ENCODE results near the gene DCUN1D3. TPM values are rescaled to one million over a fixed set of nuclear protein-coding genes. Genes with fewer than 3 reads are reported as not detected.
"Not testable (repeated sequence)": the region's sequence is repeated elsewhere in the genome, so short reads cannot be mapped to it uniquely, and the experiment has no call there.

DCUN1D3 gene
- total and polyA plus RNA-seq, 7 donors: 2.2 to 19.6 (median 8.6) TPM

GRCh38 chr16:20930365-20930690, 30.2 kb upstream of the DCUN1D3 start:
- H3K27me3 ChIP-seq (ENCODE audit: insufficient read depth in 3 of 3, low read length in 2 of 3): no peaks in the 10 kb centered on the region
- peaks cover 10% of the 10 kb centered on the region for H3K4me1 ChIP-seq
- intact Hi-C loops (cut with DNase I): no loop called here
- H3K9me3 ChIP-seq: no peaks in the 10 kb centered on the region
- H3K36me3 ChIP-seq (ENCODE audit: insufficient read depth in 1 of 2, low read depth in 1 of 2): peaks cover 0 to 6% of the 10 kb centered on the region in 2 donors
- H3K27ac ChIP-seq: no peak overlapping the region
- peak in 1 of 4 donors; percentile 8 for ATAC-seq
- no peak for TF ChIP-seq CTCF (IDR thresholded peaks at IDR 0.05)
- WGBS, 3 donors: 76 to 92% (median 79%) methylated on average over 1 of the region's 1 CpG
- no peak overlapping the region for H3K4me3 ChIP-seq
- no peak for DNase-seq

- DNase-seq (peak in 1 of 2 donors; percentile 24), ATAC-seq (peak; percentile 67 to 92 (median 87))
- Histone ChIP-seq H3K4me1 (peaks cover 10% of the 10 kb centered on the region), H3K36me3 (ENCODE audit: insufficient read depth in 1 of 2, low read depth in 1 of 2) (peaks cover 0 to 11% of the 10 kb centered on the region in 2 donors), H3K27ac (peak overlapping the region; percentile 50)
- intact Hi-C loops (cut with DNase I); H3K27me3 ChIP-seq (ENCODE audit: insufficient read depth in 3 of 3, low read length in 2 of 3); H3K4me3 ChIP-seq; H3K9me3 ChIP-seq: not testable (repeated sequence)
- WGBS, 3 donors: 48 to 61% (median 56%) methylated on average over 10 of the region's 10 CpGs
Measured at GRCh38 chr16:20929676-20930364, 29.7 kb upstream of the DCUN1D3 start.

GRCh38 chr16:20928774-20929411, 28.7 kb upstream of the DCUN1D3 start:
- no peak for TF ChIP-seq CTCF (IDR thresholded peaks at IDR 0.05)
- H3K27ac ChIP-seq: no peak overlapping the region
- peaks cover 0 to 20% of the 10 kb centered on the region in 2 donors for H3K36me3 ChIP-seq (ENCODE audit: insufficient read depth in 1 of 2, low read depth in 1 of 2)
- no peak overlapping the region for H3K4me3 ChIP-seq
- DNase-seq (no peak), ATAC-seq (no peak)
- H3K9me3 ChIP-seq: no peaks in the 10 kb centered on the region
- peaks cover 10% of the 10 kb centered on the region for H3K4me1 ChIP-seq
- no peaks in the 10 kb centered on the region for H3K27me3 ChIP-seq (ENCODE audit: insufficient read depth in 3 of 3, low read length in 2 of 3)
- 73 to 84% (median 81%) methylated on average over 4 to 5 of the region's 5 CpGs for WGBS, 3 donors
- intact Hi-C loops (cut with DNase I): no loop called here

GRCh38 chr16:20925751-20926150, 25.6 kb upstream of the DCUN1D3 start:
- ATAC-seq: no peak
- H3K36me3 ChIP-seq (ENCODE audit: insufficient read depth in 1 of 2, low read depth in 1 of 2): peaks cover 0 to 30% of the 10 kb centered on the region in 2 donors
- no peaks in the 10 kb centered on the region for H3K9me3 ChIP-seq
- DNase-seq: no peak
- peaks cover 10% of the 10 kb centered on the region for H3K4me1 ChIP-seq
- no peak overlapping the region for H3K4me3 ChIP-seq
- no peaks in the 10 kb centered on the region for H3K27me3 ChIP-seq (ENCODE audit: insufficient read depth in 3 of 3, low read length in 2 of 3)
- H3K27ac ChIP-seq: no peak overlapping the region
- 73 to 77% (median 77%) methylated on average over 1 of the region's 1 CpG for WGBS, 3 donors
- intact Hi-C loops (cut with DNase I): no loop called here
- no peak for TF ChIP-seq CTCF (IDR thresholded peaks at IDR 0.05)

- ATAC-seq: no peak
- WGBS, 3 donors: 86 to 96% (median 94%) methylated on average over 3 of the region's 3 CpGs
Measured at GRCh38 chr16:20923876-20924275, 23.7 kb upstream of the DCUN1D3 start.

More at GRCh38 chr16:20923876-20924275, 23.7 kb upstream of the DCUN1D3 start:
- H3K4me3 ChIP-seq: no peak overlapping the region
- peaks cover 3% of the 10 kb centered on the region for H3K4me1 ChIP-seq
- intact Hi-C loops (cut with DNase I): no loop called here
- no peak overlapping the region for H3K27ac ChIP-seq
- H3K9me3 ChIP-seq: no peaks in the 10 kb centered on the region
- H3K27me3 ChIP-seq (ENCODE audit: insufficient read depth in 3 of 3, low read length in 2 of 3): no peaks in the 10 kb centered on the region
- DNase-seq: no peak
- H3K36me3 ChIP-seq (ENCODE audit: insufficient read depth in 1 of 2, low read depth in 1 of 2): peaks cover 0 to 38% of the 10 kb centered on the region in 2 donors
- TF ChIP-seq CTCF (IDR thresholded peaks at IDR 0.05): no peak

Measured in psoas muscle (tissue), 8 donors.